Measurements from ENCODE around the gene SYNRG. TPM values are rescaled to one million over a fixed set of nuclear protein-coding genes. Genes with fewer than 3 reads are reported as not detected.

The SYNRG gene
- total RNA-seq, 6 experiments from 2014 or later, result 30.8 to 39.5 (median 36.1) TPM

GRCh38 chr17:37466471-37466870 is 142.7 kb downstream of the SYNRG start:
- H3K4me3 Mint-ChIP-seq, result no peak overlapping the region
- peaks cover 34% of the 10 kb centered on the region for H3K4me1 Mint-ChIP-seq (ENCODE audit: low read depth)
- no peak for TF ChIP-seq CTCF (IDR thresholded peaks at IDR 0.05)
- H3K9me3 Mint-ChIP-seq, result no peaks in the 10 kb centered on the region
- H3K36me3 Mint-ChIP-seq (ENCODE audit: low read depth), result peaks cover 31% of the 10 kb centered on the region
- H3K27me3 Mint-ChIP-seq (ENCODE audit: insufficient read depth), result no peaks in the 10 kb centered on the region
- H3K27ac Mint-ChIP-seq, result peak overlapping the region; percentile 20
- DNase-seq, result no peak

- peaks cover 24% of the 10 kb centered on the region for H3K36me3 Mint-ChIP-seq (ENCODE audit: low read depth)
- no peaks in the 10 kb centered on the region for H3K9me3 Mint-ChIP-seq
- H3K4me1 Mint-ChIP-seq (ENCODE audit: low read depth), result peaks cover 44% of the 10 kb centered on the region
- no peak overlapping the region for H3K4me3 Mint-ChIP-seq
- H3K27me3 Mint-ChIP-seq (ENCODE audit: insufficient read depth), result no peaks in the 10 kb centered on the region
- no peak for TF ChIP-seq CTCF (IDR thresholded peaks at IDR 0.05)
- DNase-seq, result peak; percentile 82
- peak overlapping the region; percentile 71 for H3K27ac Mint-ChIP-seq
Measured at GRCh38 chr17:37465069-37465616, 144.1 kb downstream of the SYNRG start.

Small RNA genes lying within 50 kb of the gene (microRNA-seq; reads per million reads assigned to microRNA genes)
- not detected for gene MIR378J

Other genes starting within 250 kb of the SYNRG start
- not detected for gene C17orf78, start 233.4 kb downstream of the SYNRG start, total RNA-seq (2021; fragmentation: NEBNext Ultra II Directional; extraction: Animal tissue kit (Norgen Biotek cat#: 25700))
- gene ACACA, start 202.6 kb downstream of the SYNRG start, total RNA-seq (2021; fragmentation: NEBNext Ultra II Directional; extraction: Animal tissue kit (Norgen Biotek cat#: 25700)), result 10 to 100 TPM; 37.7 to 43.0 (median 40.7) TPM
- gene TADA2A, start 202.5 kb downstream of the SYNRG start, total RNA-seq (2021; fragmentation: NEBNext Ultra II Directional; extraction: Animal tissue kit (Norgen Biotek cat#: 25700)), result 10 to 100 TPM; 12.4 to 17.9 (median 16.2) TPM
- gene DUSP14, start 119.5 kb downstream of the SYNRG start, total RNA-seq (2021; fragmentation: NEBNext Ultra II Directional; extraction: Animal tissue kit (Norgen Biotek cat#: 25700)), result 100 to 1,000 TPM in 2 of 6 experiments, 10 to 100 TPM in 4; 80.7 to 114 (median 97.4) TPM
- gene DDX52, start 34.0 kb upstream of the SYNRG start, total RNA-seq (2021; fragmentation: NEBNext Ultra II Directional; extraction: Animal tissue kit (Norgen Biotek cat#: 25700)), result 10 to 100 TPM; 22.4 to 29.8 (median 26.8) TPM
- gene HNF1B, start 135.6 kb upstream of the SYNRG start, total RNA-seq (2021; fragmentation: NEBNext Ultra II Directional; extraction: Animal tissue kit (Norgen Biotek cat#: 25700)), result not detected